HUES48 (cell line): ENCODE results near the gene TNFRSF9.
"Not testable (repeated sequence)": the region's sequence is repeated elsewhere in the genome, so short reads cannot be mapped to it uniquely, and the experiment has no call there.

Source experiments
- H3K27ac ChIP-seq: one replicate; pipeline ENCODE4 v1.7.0; 2013; ENCODE audit warnings: low read depth, low read length, inconsistent platforms
- H3K27me3 ChIP-seq: 2 replicates; pipeline ENCODE4 v1.6.1; 2013; ENCODE audit warnings: mild to moderate bottlenecking, low read length; ENCODE audit not compliant: control insufficient read depth, insufficient read depth
- H3K36me3 ChIP-seq: 2 replicates; pipeline ENCODE4 v1.6.1; 2013; ENCODE audit warnings: low read length; ENCODE audit not compliant: control insufficient read depth, insufficient read depth
- H3K4me1 ChIP-seq: 2 replicates; pipeline ENCODE4 v1.6.1; 2013; ENCODE audit warnings: mild to moderate bottlenecking, low read length; ENCODE audit not compliant: control insufficient read depth, insufficient read depth
- H3K4me3 ChIP-seq: 2 replicates; pipeline ENCODE4 v1.5.1; 2013; ENCODE audit warnings: mild to moderate bottlenecking, low read depth, low read length
- H3K9ac ChIP-seq: 2 replicates; pipeline ENCODE4 v1.6.1; 2013; ENCODE audit warnings: mild to moderate bottlenecking, low read depth, low read length, moderate library complexity
- H3K9me3 ChIP-seq: 2 replicates; pipeline ENCODE4 v1.6.1; 2013; ENCODE audit warnings: low read length; ENCODE audit not compliant: control insufficient read depth, insufficient read depth

The TNFRSF9 gene

GRCh38 chr1:7972285-7972684 is 31.6 kb upstream of the TNFRSF9 start:
- H3K4me3 ChIP-seq: no peak overlapping the region
- no peak overlapping the region for H3K27ac ChIP-seq
- no peaks in the 10 kb centered on the region for H3K9me3 ChIP-seq
- no peaks in the 10 kb centered on the region for H3K4me1 ChIP-seq
- no peak overlapping the region for H3K9ac ChIP-seq
- H3K36me3 ChIP-seq: peaks cover 66% of the 10 kb centered on the region
- no peaks in the 10 kb centered on the region for H3K27me3 ChIP-seq

GRCh38 chr1:7971024-7971423 is 30.4 kb upstream of the TNFRSF9 start:
- Histone ChIP-seq H3K4me1 (no peaks in the 10 kb centered on the region), H3K27ac (no peak overlapping the region), H3K36me3 (peaks cover 68% of the 10 kb centered on the region), H3K27me3 (no peaks in the 10 kb centered on the region), H3K4me3 (no peak overlapping the region), H3K9ac (no peak overlapping the region), H3K9me3 (no peaks in the 10 kb centered on the region)

DNA sequence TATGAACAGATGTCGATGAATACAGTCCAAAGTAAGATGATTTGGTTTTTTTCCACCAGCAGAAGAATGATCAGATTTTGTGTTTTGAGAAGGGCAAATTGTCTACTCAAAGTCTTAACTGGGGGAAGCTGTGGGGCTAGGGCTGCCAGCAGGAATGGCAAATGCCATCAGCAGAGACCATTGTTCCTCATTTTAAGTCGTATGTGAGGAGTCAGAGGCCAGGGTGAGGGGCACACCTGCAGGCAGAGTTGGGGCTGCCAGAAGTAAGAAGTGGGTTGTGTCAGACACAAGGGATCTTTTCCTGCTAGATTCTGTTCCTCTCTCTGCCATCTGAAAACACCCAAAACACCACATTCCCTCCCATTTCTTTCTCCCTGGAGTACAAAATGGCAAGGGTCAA is 29.6 kb upstream of the TNFRSF9 start:
- Histone ChIP-seq H3K4me1 (no peaks in the 10 kb centered on the region), H3K27ac (no peak overlapping the region), H3K4me3 (no peak overlapping the region), H3K9ac (no peak overlapping the region), H3K9me3 (no peaks in the 10 kb centered on the region), H3K36me3 (peaks cover 70% of the 10 kb centered on the region), H3K27me3 (no peaks in the 10 kb centered on the region)

DNA sequence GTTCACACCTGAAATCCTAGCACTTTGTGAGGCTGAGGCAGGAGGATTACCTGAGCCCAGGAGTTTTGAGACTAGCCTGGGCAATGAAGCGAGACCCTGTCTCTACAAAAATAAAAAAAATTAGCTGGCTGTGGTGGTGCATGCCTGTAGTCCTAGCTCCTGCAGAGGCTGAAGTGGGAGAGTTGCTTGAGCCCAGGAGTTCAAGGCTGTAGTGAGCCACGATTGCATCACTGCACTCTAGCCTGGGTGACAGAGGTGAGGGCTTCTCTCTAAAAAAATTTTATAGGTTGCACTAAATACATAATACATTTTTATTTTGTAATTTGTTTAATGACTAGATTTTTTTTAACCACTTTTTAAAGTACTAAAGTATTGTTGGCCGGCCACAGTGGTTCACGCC is 27.0 kb upstream of the TNFRSF9 start:
- H3K27me3 ChIP-seq: no peaks in the 10 kb centered on the region
- H3K4me1 ChIP-seq: peaks cover 2% of the 10 kb centered on the region; the same call in 1 of the 2 replicates
- H3K36me3 ChIP-seq: peaks cover 89% of the 10 kb centered on the region
- no peak overlapping the region for H3K9ac ChIP-seq
- H3K27ac ChIP-seq: no peak overlapping the region
- no peaks in the 10 kb centered on the region for H3K9me3 ChIP-seq
- no peak overlapping the region for H3K4me3 ChIP-seq

DNA sequence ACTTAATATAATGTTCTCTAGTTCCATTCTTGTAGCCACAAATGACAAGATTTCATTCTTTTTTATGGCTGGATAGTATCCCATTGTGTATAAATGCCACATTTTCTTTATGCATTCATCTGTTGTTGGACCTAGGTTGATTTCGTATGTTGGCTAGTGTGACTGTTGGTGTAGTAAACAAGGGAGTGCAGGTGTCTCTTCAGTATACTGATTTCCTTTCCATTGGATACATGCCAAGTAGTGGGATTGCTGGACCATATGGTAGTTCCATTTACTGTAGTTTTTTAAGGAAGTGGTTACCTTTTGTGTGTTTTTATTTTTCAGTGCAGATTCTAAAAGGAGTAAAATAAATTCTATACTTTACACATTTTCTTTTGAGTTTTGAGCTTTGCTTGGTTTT is 26.6 kb upstream of the TNFRSF9 start:
- H3K9ac ChIP-seq: no peak overlapping the region
- peaks cover 5% of the 10 kb centered on the region; the same call in 1 of the 2 replicates for H3K4me1 ChIP-seq
- H3K36me3 ChIP-seq: peaks cover 88% of the 10 kb centered on the region
- no peak overlapping the region for H3K27ac ChIP-seq
- no peaks in the 10 kb centered on the region for H3K9me3 ChIP-seq
- no peak overlapping the region for H3K4me3 ChIP-seq
- no peaks in the 10 kb centered on the region for H3K27me3 ChIP-seq

DNA sequence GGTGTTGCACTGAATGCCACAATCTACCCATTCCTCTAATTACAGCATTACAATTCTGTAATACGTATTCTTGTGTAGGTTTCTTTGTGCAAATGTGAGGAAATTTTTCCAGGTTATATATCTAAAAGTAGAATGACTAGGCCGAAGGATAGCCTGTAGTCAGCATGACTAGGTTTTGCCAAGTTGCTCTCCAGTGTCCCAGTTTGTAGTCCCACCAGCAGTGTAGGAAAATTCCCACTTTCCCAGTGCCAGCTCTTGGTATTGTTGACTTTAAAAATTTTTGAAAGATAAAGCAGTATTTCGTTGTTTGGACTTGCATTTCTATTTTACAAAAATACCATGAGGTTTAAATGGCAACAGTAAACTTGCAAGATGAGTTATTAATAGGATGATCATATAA is 23.8 kb upstream of the TNFRSF9 start:
- H3K27me3 ChIP-seq: no peaks in the 10 kb centered on the region
- peaks cover 64% of the 10 kb centered on the region for H3K36me3 ChIP-seq
- H3K4me1 ChIP-seq: peaks cover 5% of the 10 kb centered on the region; the same call in 1 of the 2 replicates
- H3K4me3 ChIP-seq: no peak overlapping the region
- no peak overlapping the region for H3K9ac ChIP-seq
- H3K9me3 ChIP-seq: no peaks in the 10 kb centered on the region
- no peak overlapping the region for H3K27ac ChIP-seq

- H3K27me3 ChIP-seq, H3K4me1 ChIP-seq, H3K9me3 ChIP-seq, H3K9ac ChIP-seq, H3K27ac ChIP-seq, H3K4me3 ChIP-seq: not testable (repeated sequence)
- H3K36me3 ChIP-seq: peaks cover 58% of the 10 kb centered on the region
These were observed 23.2 kb upstream of the TNFRSF9 start for GRCh38 chr1:7963841-7964240.

GRCh38 chr1:7963378-7963730 is 22.7 kb upstream of the TNFRSF9 start:
- not testable (repeated sequence) for H3K4me1 ChIP-seq, H3K27ac ChIP-seq, H3K9me3 ChIP-seq, H3K27me3 ChIP-seq, H3K9ac ChIP-seq, H3K4me3 ChIP-seq
- H3K36me3 ChIP-seq: peaks cover 53% of the 10 kb centered on the region

DNA sequence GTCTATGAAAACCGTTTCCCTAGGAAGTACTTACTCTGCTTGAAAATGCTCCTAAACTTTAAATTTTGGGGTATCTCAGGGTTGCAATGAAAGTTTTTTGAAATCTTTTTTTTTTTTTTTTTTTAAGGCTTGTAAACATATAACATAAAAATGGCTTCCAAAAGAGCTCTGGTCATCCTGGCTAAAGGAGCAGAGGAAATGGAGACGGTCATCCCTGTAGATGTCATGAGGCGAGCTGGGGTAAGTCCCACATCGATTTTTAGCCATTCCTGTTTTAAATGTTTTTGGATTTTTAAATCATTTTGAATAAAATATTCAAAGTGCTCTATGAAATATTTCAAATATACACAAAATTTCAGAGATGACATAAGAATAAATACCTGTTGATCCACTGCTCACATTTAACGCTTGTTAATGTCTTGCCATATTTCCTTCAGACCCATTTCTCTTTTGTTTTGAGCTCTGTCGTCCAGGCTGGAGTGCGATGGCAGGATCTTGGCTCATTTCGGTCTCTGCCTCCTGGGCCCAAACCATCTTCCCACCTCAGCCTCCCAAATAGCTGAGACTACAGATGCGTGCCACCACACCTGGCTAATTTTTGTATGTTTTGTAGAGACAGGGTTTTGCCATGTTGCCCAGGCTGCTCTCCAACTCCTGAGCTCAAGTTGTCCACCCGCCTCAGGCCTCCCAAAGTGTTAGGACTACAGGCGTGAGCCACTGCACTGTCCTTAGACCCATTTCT is 22.2 kb upstream of the TNFRSF9 start:
- Histone ChIP-seq H3K27ac (no peak overlapping the region), H3K27me3 (no peaks in the 10 kb centered on the region), H3K36me3 (peaks cover 50% of the 10 kb centered on the region), H3K9me3 (no peaks in the 10 kb centered on the region), H3K4me1 (peaks cover 5% of the 10 kb centered on the region; the same call in 1 of the 2 replicates), H3K9ac (no peak overlapping the region), H3K4me3 (peak overlapping the region; percentile 92)

DNA sequence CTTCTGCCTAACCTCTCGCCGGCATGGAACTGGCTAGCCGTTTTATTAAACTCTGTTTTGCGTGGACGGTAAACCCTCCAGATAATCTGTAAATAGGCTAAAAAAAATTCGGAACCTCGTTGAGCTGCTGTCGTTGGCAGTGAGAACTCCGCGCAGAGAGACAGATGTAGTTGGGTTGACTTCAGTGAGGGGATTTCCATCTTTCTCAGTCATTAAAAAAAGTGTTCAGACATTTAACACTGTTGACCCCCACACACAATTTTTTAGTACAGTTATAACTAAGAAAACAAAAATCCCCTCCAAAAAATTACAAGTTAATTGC is 21.3 kb upstream of the TNFRSF9 start:
- Histone ChIP-seq H3K27me3 (no peaks in the 10 kb centered on the region), H3K4me3 (peak overlapping the region; percentile 92), H3K36me3 (peaks cover 42% of the 10 kb centered on the region), H3K9ac (peak overlapping the region; percentile 77), H3K27ac (peak overlapping the region; percentile 84), H3K9me3 (no peaks in the 10 kb centered on the region), H3K4me1 (peaks cover 5% of the 10 kb centered on the region; the same call in 1 of the 2 replicates)

DNA sequence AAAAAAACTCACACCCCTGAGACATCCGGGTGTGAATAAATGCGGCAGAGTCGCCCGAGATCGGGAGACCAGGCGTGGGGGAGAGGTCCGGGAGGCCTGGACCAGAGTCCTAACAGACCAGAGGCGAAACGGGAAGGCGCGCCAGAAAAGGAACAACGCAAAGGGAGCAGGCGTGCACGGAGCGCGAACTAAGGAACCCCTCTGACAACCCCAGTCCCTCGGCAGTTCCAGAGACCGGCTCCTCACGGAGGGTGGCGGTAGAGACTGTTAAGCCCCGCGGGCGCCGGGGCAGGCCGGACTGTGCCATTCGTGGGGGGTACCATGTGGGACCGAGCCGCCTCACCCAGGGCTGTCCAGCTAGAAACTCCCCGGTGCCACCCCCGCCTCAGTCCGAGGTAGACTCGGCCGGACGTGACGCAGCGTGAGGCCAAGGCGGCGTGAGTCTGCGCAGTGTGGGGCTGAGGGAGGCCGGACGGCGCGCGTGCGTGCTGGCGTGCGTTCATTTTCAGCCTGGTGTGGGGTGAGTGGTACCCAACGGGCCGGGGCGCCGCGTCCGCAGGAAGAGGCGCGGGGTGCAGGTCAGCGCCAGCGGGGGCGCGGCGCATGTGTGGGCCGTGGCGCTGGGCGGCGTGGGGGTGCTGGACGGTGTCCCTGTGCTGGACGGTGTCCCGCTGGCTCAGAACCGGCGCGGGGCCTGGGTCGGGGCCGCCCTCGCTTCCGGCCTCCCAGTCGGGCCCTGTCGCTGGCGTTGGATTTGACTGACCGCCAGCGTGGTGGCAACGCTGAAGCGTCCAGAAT is 20.8 kb upstream of the TNFRSF9 start, which contains the start of gene PARK7:
Gene PARK7 (plus strand): TSS at position 496 of the 798 bp plus-strand sequence. CDS start 1,075 bp downstream, outside the sequence.
- Histone ChIP-seq H3K27ac (peak within 1 kb of the TSS; percentile 84), H3K36me3 (peaks cover 37% of the 10 kb centered on the region), H3K9ac (peak within 1 kb of the TSS; percentile 77), H3K9me3 (no peaks in the 10 kb centered on the region), H3K4me3 (peak within 1 kb of the TSS; percentile 92), H3K4me1 (peaks cover 5% of the 10 kb centered on the region; the same call in 1 of the 2 replicates), H3K27me3 (no peaks in the 10 kb centered on the region)
